HEK293T (cell line): ENCODE data around the gene TCF12.

ENCODE experiments used
- CTCF ChIA-PET: fragments of 350-600 bp; formaldehyde crosslinking; extraction: SDS; loops from one replicate; lab custom pipeline; 2021; ENCODE audit warnings: antibody characterized with exemption, inconsistent platforms; lab: Yijun Ruan, JAX
- POLR2A ChIA-PET: fragments of 350-600 bp; formaldehyde crosslinking; extraction: SDS; loops from one replicate; lab custom pipeline; 2020; ENCODE audit warnings: antibody characterized with exemption, inconsistent platforms; lab: Yijun Ruan, JAX
- DNase-seq: peaks from one replicate; pipeline ENCODE4 v3.0.0; 2012; ENCODE audit warnings: mixed read lengths; ENCODE audit errors: extremely low spot score
- ARNT ChIP-seq: fragments of 450-650 bp; IDR thresholded peaks from 2 replicates; pipeline ENCODE4 v1.6.1; 2017; ENCODE audit warnings: mild to moderate bottlenecking
- BHLHE40 ChIP-seq: fragments of 450-650 bp; IDR thresholded peaks from 2 replicates; pipeline ENCODE4 v1.6.1; 2016; ENCODE audit warnings: mild to moderate bottlenecking, moderate library complexity, borderline replicate concordance
- CTBP1 ChIP-seq: fragments of 450-650 bp; IDR thresholded peaks from 2 replicates; pipeline ENCODE4 v1.6.1; 2016; ENCODE audit warnings: borderline replicate concordance
- ELF4 ChIP-seq: fragments of 450-650 bp; IDR thresholded peaks from 2 replicates; pipeline ENCODE4 v1.6.1; 2017; ENCODE audit warnings: antibody characterized with exemption
- FOXA1 ChIP-seq: fragments of 450-650 bp; IDR thresholded peaks from 2 replicates; pipeline ENCODE4 v1.6.1; 2016; ENCODE audit warnings: mild to moderate bottlenecking
- FOXK2 ChIP-seq: fragments of 450-650 bp; IDR thresholded peaks from 2 replicates; pipeline ENCODE4 v1.6.1; 2016; ENCODE audit warnings: mild to moderate bottlenecking
- FOXM1 ChIP-seq: fragments of 450-650 bp; IDR thresholded peaks from 2 replicates; pipeline ENCODE4 v1.6.1; 2017; ENCODE audit warnings: mild to moderate bottlenecking, borderline replicate concordance
- HDGF ChIP-seq: fragments of 450-650 bp; IDR thresholded peaks from 2 replicates; pipeline ENCODE4 v1.6.1; 2017; ENCODE audit warnings: antibody characterized with exemption, borderline replicate concordance
- L3MBTL2 ChIP-seq: fragments of 450-650 bp; conservative IDR thresholded peaks from 2 replicates; pipeline ENCODE4 v1.6.1; 2016; ENCODE audit warnings: mild to moderate bottlenecking
- LEF1 ChIP-seq: fragments of 450-650 bp; IDR thresholded peaks from 2 replicates; pipeline ENCODE4 v1.6.1; 2017; ENCODE audit warnings: mild to moderate bottlenecking, borderline replicate concordance
- NFRKB ChIP-seq: fragments of 450-650 bp; IDR thresholded peaks from 2 replicates; pipeline ENCODE4 v1.6.1; 2016; ENCODE audit warnings: mild to moderate bottlenecking, moderate library complexity
- SP1 ChIP-seq: fragments of 450-650 bp; IDR thresholded peaks from 2 replicates; pipeline ENCODE4 v1.6.1; 2017
- SUZ12 ChIP-seq: fragments of 450-650 bp; IDR thresholded peaks from 2 replicates; pipeline ENCODE4 v1.6.1; 2016; ENCODE audit warnings: mild to moderate bottlenecking
- TARDBP ChIP-seq: fragments of 450-650 bp; IDR thresholded peaks from 2 replicates; pipeline ENCODE4 v1.6.1; 2016
- ZNF384 ChIP-seq: fragments of 450-650 bp; IDR thresholded peaks from 2 replicates; pipeline ENCODE4 v1.6.1; 2016
- TF ChIP-seq, protein P1 (sequence below): fragments of 450-650 bp; IDR thresholded peaks from 2 replicates; pipeline ENCODE4 v1.6.1; 2016

Gene TCF12

DNA sequence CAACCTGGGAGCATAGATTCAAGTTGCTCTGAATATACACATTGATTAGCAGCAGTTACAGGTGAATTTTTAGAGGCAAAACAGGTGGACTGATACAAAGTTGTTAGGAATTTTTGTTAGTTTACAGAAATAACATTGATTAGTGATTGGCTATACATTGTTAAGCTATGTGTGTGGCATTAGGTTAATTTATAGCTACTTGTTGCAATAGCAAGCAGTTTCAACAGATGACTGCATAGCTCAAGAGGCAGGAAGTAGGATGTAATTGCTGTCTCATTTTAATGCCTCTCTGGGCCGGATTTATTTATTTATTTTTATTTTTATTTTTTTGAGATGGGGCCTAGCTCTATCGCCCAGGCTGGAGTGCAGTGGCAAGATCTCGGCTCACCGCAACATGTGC is 99.7 kb downstream of the TCF12 start:
- ChIA-PET POLR2A (no interaction called here), CTCF (no interaction called here)

DNA sequence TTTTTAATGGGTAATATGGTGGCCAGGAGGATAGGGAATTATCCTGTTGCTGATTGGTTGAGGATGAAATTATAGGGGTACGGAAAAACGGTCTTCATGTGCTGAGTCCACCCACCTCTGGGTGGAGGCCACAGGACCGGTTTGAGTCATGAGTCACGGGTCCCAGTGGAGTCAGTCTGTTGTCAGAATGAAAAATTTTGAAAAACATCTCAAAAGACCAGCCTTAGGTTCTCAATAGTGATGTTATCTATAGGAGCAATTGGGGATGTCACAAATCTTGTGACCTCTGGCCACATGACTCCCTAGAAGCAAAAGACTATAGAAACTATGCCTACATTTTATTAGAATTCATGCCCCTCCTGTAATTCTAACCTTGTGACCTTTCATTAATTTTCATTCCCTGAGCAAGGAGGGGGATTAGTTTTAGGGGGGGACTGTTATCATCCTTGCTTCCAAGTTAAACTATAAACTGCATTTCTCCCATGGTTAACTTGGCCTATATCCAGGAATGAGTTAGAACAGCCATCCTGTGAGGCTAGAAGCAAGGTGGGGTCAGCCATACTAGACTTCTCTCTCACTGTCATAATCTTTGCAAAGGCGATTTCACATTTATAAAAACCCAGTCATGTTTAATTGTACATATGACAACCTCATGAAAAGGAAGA is 101.2 kb downstream of the TCF12 start:
- ChIA-PET POLR2A (no interaction called here), CTCF (no interaction called here)
- no peak for TF ChIP-seq CTBP1
- no peak for TF ChIP-seq ARNT
- TF ChIP-seq L3MBTL2, result no peak
- TF ChIP-seq BHLHE40, result no peak
- TF ChIP-seq HDGF, result no peak
- TF ChIP-seq ZNF384, result no peak
- TF ChIP-seq ELF4, result no peak
- no peak for TF ChIP-seq FOXK2
- TF ChIP-seq SUZ12, result no peak
- TF ChIP-seq TARDBP, result no peak
- no peak for TF ChIP-seq FOXA1
- no peak for TF ChIP-seq FOXM1
- TF ChIP-seq NFRKB, result no peak
- TF ChIP-seq LEF1, result no peak
- no peak for TF ChIP-seq SP1
- TF ChIP-seq, protein P1, sequence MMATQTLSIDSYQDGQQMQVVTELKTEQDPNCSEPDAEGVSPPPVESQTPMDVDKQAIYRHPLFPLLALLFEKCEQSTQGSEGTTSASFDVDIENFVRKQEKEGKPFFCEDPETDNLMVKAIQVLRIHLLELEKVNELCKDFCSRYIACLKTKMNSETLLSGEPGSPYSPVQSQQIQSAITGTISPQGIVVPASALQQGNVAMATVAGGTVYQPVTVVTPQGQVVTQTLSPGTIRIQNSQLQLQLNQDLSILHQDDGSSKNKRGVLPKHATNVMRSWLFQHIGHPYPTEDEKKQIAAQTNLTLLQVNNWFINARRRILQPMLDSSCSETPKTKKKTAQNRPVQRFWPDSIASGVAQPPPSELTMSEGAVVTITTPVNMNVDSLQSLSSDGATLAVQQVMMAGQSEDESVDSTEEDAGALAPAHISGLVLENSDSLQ, result no peak
- no peak for DNase-seq

More for the DNA sequence above, 99.7 kb downstream of the TCF12 start:
- no peak for TF ChIP-seq CTBP1
- no peak for TF ChIP-seq FOXM1
- no peak for TF ChIP-seq NFRKB
- no peak for TF ChIP-seq FOXK2
- TF ChIP-seq ARNT, result no peak
- no peak for TF ChIP-seq LEF1
- no peak for TF ChIP-seq SP1
- TF ChIP-seq BHLHE40, result no peak
- no peak for TF ChIP-seq ELF4
- no peak for TF ChIP-seq FOXA1
- TF ChIP-seq L3MBTL2, result no peak
- TF ChIP-seq TARDBP, result no peak
- TF ChIP-seq, protein P1, result no peak
- no peak for TF ChIP-seq SUZ12
- TF ChIP-seq ZNF384, result no peak
- TF ChIP-seq HDGF, result no peak
- no peak for DNase-seq

DNA sequence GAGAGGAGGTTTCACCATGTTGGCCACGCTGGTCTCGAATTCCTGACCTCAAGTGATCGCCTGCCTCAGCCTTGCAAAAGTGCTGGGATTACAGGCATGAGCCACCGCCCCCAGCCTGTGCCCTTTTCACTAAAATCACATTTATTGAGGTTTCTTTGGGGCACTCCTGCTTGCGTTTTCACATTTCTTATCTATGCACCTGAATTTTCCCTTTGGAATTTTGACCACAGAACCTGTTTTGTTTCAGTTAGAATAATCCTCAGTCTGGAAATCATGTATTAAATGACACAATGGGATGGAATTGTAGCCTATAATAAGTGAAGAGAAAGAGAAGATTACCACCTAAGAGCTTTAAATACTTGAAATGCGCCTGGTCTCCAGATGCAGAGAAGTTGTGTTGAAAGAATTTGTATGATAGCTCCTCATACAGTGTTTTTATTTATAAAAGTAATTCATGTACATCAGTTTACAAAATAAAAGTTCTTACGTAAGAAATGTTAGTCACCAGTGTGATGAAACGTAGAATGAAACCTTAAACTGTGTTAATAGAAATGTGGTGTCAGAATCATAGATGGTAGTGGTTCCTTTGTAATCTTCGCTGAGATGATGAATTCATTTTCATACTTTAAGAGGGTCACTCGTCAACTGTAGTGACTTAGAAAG is 107.0 kb downstream of the TCF12 start:
- POLR2A ChIA-PET, result no interaction called here
- DNase-seq, result no peak
- CTCF ChIA-PET, result no interaction called here
- TF ChIP-seq SUZ12 (no peak), FOXK2 (no peak), ELF4 (no peak), ARNT (no peak), LEF1 (no peak), SP1 (no peak), BHLHE40 (no peak), FOXM1 (no peak), ZNF384 (no peak), HDGF (no peak), NFRKB (no peak), CTBP1 (no peak), TARDBP (no peak), FOXA1 (no peak), L3MBTL2 (no peak)
- TF ChIP-seq, protein P1, result no peak

DNA sequence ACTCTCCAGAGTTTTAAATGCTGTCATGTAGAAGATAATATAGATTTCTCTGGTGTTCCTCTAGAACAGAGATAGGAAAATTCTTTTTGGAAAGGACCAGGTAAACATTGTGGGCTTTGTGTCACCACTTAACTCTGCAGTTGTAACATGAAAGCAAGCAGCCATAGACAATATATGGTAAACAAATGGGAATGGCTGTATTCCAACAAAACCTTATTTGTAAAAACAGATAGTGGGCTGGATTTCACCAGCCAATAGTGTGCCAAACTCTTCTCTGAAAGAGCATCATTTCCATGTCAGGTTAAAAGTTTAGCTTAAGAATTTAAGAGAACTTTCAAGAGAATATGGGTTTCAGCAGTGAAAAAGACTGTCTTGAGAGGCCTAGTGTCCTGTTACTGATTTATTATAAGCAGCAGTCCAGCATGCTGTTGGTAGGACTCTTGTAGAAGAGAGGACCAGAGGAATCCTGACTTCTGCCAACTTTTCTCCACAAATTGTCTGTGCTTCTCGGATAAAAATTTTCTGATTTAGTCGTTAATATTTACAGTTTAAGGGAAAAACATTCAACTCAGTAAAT is 107.7 kb downstream of the TCF12 start:
- TF ChIP-seq TARDBP (no peak), FOXM1 (no peak), CTBP1 (no peak), NFRKB (no peak), HDGF (no peak), ELF4 (no peak), L3MBTL2 (no peak), LEF1 (no peak), SUZ12 (no peak), BHLHE40 (no peak), ZNF384 (no peak), FOXK2 (no peak), FOXA1 (no peak)
- TF ChIP-seq, protein P1, result no peak
- POLR2A ChIA-PET, result no interaction called here
- CTCF ChIA-PET, result interaction anchor here (0.5 kb wide), 1 partner anchor 214 kb away, joined by 3 read pairs; no protein-coding TSS in a partner anchor

More for the DNA sequence above, 107.7 kb downstream of the TCF12 start:
- DNase-seq, result no peak
